HG02798 (cell line): Measurements from ENCODE around the gene SERINC3.

ENCODE experiments used
- ATAC-seq: cut with Tn5 transposase; IDR thresholded peaks from one replicate; pipeline ENCODE4 v1.9.1; 2021; ENCODE audit warnings: mild to moderate bottlenecking; ENCODE audit not compliant: unreplicated experiment, poor library complexity

Gene SERINC3

DNA sequence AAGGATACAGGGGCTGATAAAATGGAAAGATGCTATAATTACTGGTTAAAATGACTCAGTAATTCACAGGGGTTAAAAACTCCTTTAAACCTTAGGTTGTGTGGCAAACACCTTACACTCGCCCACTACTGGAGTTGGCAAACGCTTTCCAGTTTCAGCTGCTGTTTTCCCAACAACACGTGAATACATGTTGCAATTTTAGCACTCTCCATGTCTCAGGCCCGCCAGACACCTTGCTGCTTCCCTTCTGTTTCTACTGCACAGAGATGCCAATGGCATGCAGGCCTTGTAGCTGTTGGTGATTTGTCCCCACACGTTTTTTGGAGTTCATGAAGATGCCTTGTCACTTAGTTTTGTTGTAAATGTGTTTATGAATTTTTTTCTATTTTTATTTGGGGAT is 51.5 kb downstream of the SERINC3 start:
- no peak for ATAC-seq

DNA sequence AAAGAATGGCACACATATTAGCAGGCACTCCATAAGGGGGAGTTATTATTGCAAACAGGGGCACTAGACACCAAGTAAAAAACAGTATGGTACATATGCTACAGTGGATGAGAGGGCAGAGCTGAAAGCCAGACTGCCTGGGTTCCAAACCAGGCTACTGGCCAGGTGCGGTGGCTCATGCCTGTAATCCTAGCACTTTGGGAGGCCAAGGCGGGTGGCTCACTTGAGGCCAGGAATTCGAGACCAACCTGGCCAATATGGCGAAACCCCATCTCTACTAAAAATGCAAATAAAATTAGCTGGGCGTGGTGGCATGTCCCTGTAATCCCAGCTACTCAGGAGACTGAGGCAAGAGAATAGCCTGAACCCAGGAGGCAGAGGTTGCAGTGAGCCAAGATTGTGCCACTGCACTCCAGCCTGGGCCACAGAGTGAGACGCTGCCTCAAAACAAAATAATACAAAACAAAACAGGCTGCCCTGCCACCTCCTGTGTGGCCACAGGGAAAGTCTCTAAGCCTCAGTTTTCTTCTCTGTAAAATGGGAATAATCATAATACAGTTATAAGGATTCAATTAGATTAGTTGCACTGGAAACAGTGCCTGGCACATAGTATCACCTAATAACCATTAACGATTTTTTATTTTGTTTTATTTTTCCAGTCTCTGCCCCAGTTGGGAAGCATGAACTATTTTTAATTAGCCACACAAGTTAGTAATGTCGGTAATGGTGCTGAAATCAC is 53.7 kb downstream of the SERINC3 start:
- no peak for ATAC-seq

DNA sequence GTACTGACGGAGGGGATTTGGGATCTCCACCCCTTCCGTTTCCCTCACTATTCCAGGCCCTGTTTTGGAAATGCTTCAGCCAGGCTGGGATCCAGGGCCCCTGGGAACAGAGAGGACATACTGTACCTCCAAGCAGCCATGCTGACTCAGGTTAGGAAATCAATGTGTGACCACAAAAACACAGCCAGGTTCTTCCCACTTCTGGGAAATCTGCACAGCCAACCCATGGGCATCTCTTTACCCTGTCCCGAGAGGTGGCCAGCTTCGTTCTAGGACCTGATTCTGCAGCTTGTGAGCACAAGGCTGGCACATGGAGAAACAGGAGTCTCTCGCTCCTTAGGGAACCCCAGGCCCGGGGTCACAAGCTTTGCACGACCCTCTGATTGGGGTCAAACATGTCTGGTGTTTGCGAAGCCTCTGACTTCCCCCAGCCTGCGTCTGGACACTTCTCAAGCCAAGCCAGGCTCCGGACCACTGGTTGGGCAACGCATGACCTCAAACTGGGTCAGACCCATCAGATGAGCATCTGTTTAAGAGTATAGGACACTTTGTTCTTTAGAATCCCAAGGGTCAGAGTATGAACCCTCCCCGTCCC is 54.5 kb downstream of the SERINC3 start:
- ATAC-seq = no peak

DNA sequence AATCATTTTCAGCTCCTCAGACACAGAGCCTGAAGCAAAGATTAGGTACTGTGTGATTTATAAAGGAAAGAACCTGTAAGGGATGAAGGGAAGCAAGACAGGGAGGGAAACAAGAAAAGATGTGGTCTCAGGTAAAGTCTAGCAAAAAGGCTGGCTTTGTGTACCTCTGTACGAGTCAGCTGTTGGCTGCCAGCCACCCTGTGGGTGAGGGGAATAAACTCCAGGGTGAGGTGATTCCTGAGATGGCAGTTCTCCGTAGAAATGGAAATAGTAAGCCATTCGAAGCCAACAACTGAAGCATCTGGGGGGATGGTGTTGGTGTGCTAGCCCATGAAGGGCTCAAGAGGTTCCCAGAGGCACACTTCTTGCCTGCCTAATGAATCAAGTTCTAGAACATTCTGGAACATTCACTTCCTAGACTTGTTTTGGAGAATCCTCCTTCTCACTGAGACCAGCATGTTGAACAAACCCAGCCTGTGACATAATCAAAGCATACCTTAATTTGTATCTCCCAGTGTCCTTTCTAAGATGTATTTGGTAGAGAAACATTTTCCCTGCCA is 56.8 kb downstream of the SERINC3 start:
- no peak for ATAC-seq

DNA sequence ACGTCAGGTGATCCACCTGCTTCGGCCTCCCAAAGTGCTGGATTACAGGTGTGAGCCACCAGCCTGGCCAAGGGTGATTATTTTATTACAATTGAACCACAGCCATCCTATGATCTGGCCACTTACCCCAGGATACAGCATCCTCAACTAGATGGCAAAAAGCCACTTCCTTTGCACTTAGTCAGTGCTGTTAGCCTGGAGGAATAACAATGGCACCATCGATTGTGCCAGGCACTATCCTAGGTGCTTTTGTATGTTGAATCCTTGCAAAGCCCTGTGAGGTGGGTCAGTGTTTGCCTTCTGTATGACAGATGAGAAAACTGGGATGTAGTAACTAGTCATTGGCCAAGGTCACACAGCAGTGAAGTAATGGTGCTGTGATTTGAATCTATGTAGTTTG is 57.4 kb downstream of the SERINC3 start:
- no peak for ATAC-seq

DNA sequence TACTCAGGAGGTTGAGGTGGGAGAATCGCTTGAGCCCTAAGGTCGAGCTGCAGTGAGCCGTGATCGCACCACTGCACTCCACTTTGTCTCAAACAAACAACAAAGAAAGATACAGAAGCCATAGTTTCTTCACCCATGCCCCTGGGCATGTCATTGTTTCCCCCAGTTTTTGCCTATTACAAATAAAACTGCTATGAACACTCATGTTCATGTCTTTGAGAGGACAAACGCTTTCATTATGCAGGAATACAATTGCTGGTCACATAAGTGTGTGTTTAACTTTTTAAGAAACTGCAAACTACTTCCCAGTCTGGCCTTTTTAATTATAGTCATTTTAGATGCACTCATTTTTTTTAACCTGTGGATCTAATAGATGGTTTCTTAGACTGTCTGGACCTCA is 58.4 kb downstream of the SERINC3 start:
- no peak for ATAC-seq

DNA sequence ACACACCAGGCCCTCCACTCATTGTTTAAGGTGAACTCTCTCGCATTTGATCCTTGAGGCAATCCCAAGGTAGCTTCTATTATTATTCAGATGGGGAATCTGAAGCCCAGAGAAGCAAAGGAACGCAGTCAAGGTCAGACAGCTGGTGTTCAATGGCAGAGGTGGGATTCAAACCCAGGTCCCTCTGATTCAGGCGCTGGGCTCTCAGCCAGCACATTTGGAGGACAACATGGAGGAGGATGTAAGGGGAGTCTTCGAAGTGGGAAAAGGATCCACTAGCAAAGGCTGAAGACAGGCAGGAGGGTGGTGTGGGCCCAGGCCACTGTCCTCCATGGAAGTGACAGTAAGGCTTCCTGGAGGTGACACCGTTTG is 60.1 kb downstream of the SERINC3 start:
- ATAC-seq = no peak

DNA sequence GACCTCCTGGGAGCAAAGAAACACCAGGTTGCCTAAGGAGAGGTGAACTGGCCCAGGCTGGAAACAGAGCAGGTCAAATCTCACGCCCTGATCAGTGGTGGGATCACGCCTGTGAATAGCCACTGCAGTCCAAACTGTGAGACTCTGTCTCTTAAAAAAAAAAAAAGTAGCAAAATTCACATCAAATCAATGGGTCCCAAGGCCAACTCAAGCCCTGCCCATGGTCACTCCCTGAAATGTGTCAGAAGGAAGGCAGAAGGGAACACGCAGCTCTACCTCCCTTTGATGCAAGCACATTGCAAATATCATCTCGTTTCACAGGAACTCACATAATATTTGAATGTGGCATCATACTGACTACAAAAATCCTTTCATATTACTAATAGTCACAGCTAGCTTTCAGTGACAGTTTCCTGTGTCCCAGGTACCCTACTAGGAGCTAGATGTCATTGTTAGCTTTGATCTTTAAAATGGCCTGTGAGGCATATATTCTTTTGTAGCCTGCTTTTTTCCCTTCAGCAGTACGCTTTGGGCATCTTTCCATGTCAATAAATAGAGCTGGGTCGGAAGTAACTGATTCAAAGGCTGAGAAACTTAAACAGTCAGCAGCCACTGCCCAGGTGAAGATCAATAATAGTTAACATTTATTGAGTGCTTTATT is 60.6 kb downstream of the SERINC3 start:
- no peak for ATAC-seq

DNA sequence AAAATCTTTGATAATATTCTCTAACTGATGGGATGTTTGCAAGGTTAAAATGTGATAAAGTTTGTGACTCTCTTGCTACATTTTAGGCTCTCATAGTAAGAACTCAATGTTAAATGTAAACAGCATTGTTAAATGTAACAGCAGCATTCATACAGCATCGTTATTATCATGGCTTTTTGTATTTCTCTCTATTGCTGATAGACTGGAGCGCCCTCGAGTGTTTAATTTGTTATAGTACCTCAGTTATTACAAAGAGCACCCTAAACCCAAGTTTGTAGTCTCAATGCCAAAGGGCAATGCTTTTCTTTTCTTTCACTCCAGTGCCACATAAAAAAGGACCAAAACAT is 61.1 kb downstream of the SERINC3 start:
- no peak for ATAC-seq

DNA sequence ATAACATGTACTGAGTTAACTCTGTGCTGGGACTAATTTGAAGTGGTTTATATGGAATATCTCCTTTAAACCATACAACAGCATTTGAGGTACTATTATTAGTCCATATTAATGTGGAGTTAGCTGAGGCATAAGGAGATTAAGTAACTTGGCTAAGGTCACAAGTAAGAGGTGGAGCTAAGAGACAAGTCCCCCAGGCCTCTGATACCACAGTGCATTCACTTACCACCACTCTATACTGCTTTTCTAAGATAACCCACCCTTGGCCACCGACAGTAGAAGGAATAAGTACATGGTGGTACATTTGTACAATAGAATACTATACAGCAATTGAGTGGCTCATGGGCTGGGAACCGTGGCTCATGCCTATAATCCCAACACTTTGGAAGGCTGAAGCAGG is 62.6 kb downstream of the SERINC3 start:
- no peak for ATAC-seq

DNA sequence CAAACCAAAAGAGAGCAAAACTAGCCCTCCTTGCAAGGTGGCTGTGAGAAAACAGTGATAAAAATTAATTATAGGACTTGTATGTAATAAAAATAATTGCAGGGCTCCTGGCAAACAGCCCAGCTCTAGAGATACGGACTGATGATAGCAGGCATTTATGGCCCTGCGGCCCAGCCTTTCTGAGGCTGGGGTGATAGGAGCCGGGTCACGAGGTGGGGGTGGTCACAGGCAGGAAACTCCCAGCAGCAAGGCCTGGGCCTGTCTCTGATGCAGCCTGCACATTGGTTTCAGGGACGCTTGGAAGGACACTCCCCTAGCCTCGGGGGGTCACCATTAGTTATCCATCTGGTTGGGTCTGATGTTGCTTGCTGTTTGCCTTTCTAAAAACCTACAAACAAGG is 64.9 kb downstream of the SERINC3 start:
- no peak for ATAC-seq

DNA sequence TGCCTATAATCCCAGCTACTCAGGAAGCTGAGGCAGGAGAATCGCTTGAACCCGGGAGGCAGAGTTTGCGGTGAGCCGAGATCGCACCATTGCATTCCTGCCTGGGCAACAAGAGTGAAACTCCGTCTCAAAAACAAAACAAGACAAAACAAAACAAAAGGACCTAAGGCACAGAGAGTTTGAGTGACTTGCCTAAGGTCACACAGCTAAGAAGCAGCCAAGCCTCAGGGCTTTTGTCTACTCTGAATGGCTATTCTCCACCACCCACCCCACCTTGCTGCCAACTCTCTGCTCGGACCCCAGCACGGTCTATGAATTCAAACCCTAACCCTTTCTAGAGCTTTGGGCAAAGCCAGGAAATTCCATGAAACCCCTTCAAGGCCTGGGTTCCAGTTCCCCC is 65.3 kb downstream of the SERINC3 start:
- no peak for ATAC-seq

DNA sequence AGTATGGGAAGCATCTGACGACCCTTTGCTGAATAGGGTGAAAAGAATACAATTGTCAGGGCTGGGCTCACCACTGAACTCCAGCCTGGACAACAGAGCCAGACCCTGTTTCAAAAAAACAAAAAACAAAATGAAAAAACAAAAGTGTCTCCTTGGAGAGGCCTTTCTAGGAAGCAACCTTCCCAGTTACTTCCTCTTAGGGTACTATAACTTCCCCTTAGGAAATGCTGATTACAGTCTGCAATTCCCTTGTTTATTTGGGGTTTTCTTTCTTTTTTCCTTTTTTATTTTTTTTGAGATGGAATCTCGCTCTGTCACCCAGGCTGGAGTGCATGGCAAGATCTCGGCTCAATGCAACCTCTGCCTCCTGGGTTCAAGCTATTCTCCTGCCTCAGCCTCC is 66.7 kb downstream of the SERINC3 start:
- no peak for ATAC-seq

DNA sequence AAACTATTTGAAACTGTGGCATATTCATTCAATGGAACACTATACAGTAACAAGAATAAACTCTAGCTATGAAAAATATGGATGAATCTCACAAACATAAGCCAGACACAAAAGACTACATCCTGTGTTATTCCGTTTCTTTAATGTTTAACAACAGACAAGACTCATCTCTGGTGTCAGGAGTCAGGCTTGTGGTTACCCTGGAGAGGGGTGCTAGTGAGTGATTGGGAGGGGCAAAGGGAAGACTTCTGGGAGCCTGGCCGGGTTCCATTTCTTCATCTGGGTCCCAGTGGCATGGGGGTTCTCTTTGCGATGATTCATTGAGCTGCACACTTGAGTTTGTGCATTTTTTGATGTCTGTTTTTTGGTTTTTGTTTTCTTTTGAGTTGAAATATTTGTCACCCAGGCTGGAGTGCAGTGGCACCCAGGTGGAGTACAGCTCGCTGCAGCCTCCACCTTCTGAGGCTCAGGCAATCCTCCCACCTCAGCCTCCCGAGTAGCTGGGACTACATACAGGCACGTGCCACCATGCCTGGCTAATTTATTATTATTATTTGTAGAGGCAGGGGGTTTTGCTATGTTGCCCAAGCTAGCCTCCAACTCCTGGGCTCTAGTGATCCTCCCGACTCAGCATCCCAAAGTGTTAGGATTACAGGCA is 67.4 kb downstream of the SERINC3 start:
- no peak for ATAC-seq

DNA sequence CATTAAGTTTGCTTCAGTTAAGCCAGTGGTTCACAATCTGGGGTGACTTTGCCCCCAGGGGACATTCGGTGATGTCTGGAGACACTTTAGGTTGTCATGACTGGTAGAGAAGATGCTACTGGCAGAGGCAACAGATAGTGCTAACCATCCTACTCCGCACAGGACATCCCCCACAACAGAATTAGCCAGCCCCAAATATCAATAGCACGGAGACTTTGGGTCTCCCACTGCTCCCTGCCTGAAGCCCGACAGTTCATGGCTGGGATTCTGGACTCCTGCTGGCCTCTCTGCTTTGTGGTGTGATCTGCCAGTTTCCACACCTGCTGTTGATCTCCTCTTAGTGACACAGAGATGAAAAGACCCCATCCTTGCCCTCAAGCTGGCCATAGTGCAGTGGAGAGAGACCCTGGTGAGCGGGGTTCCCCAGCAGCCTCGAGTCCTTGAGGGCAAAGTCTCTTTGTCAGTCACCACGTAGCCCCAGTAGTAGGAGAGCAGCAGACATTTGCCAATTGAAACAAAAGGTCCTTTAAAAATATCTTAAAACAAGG is 70.9 kb downstream of the SERINC3 start:
- ATAC-seq = no peak

DNA sequence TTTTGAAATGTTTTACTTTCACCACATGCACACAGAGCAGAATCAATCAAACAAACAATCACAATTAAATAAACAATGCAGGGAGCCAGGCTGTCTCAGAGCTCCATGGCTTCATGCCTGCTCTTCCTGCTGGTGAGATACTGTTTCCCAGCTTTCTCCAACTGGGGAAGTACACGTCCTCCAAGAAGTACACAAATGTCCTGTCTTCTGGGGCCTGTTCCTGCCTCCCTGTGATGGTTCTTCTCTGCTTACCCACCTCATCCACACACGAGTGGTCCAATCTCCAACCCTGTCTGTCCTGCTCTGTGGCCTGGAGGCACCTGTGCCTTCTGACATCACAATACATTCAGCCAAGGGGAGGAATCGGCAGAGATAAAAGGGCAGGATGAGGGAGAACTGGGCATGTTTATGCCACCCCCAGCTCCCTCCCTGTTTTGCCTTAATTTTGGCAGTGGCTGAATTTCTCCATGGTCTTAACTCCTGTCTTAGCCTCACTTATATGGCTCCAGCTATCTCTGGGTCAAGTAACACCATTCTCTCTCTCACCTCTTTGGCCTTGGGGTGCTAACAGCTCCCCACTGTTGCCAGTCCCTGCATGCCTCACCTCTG is 71.5 kb downstream of the SERINC3 start:
- ATAC-seq = no peak

DNA sequence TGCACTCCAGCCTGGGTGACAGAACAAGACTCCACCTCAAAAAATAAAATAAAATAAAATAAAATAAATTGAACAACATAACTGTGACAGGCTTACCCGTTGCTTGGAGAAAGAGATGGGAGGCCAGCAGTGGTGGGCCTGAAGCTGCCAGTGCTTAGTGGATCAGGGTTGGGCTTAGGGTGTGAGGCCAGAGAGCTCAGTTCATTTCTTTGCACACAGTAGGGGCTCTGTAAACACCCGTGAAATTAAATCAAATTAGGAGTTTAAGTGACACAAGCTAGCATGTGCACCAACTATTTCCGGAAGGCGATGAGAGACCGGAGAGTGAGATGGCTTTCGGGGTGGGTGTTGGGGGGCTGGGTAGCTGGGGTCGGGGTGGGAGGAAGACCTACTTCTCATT is 72.0 kb downstream of the SERINC3 start:
- ATAC-seq = no peak

DNA sequence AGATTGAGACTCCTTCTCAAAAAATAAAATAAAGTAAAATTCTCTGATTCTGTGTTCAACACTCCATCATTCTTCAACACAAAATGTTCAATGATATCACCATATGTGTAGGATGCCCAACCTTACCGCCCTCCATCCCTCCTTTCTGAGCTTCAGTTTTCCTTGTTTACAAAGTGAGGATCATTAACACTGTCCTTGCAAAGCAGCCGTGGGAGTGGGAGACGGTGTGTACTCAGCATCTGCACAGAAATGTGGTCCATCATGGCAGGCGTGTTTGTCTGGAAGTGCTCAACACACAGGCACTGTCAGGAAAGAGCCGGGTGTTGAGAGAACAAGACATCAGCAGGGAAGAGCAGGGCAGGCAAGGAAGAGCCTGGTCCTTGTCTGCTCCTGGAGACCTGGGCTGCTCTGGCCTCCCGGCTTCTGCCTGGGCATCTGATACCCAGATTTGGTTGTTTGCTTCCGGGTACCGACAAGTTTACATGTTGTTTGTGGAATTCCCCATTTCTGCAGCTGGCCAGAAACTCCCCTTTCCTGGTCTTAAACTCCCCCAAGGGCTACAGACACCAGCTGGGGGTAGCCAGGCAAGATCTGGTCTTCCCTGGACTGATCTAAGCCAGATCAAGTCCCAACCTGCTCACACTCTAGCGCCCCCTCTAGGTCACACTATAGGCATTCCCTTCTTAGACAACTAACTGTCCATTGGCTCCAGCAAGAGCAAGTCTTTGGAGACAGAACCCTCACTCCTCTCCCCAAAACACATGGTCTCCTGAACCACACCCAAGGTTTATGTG is 72.9 kb downstream of the SERINC3 start:
- ATAC-seq = no peak

DNA sequence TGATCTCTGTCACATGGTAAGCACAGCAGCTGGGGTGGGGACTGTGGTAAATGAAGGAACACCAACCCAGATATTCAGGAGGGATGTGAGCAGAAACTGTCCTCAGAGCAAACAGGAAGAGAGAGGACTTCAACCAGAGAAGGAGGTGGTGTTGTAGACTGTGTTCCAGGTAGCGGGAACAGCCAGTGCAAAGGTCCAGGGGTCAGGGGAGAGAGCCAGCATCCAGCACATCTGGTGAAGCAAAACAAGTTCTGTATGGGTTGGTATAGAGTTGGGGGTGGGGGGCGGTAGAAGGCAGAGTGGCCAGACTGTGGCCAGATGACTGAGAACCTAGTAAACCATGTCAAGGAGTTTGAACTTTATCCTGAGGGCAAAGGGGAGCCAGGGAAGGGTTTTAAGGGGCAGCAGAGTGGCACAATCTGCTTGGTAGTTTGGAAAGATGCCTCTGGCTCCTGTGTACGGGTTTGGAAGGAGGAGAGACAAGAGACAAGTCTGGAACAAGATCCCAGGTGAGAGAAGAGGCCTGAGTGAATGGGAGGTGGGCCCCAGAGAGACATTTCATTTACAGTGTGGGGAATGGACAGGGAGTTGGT is 73.9 kb downstream of the SERINC3 start:
- ATAC-seq = no peak
